Keratinocyte (primary cell): ENCODE data around the gene CEP120. TPM values are rescaled to one million over a fixed set of nuclear protein-coding genes. Genes with fewer than 3 reads are reported as not detected.

Experiments
- DNase-seq: peaks from one replicate; pipeline ENCODE4 v3.0.0-alpha.2; 2011; ENCODE audit warnings: low read depth, missing footprints, low spot score
- FAIRE-seq: peaks from 2 replicates; lab custom pipeline; 2011; peaks lifted over from hg19 to GRCh38; lab: Jason Lieb, UNC
- H2AFZ ChIP-seq: 2 replicates; pipeline ENCODE4 v1.6.0; 2012; ENCODE audit warnings: low read length, control low read depth, inconsistent platforms; ENCODE audit not compliant: control insufficient read depth
- H3K27ac ChIP-seq: 2 replicates; pipeline ENCODE4 v1.5.1; 2011; ENCODE audit warnings: low read length; ENCODE audit not compliant: control insufficient read depth, insufficient read depth
- H3K27me3 ChIP-seq: 3 replicates; pipeline ENCODE4 v1.6.0; 2011; ENCODE audit warnings: low read length; ENCODE audit not compliant: control insufficient read depth, insufficient read depth; ENCODE audit errors: extremely low read depth
- H3K36me3 ChIP-seq, 2 experiments: 2 replicates in 1 of 2; 3 replicates in 1 of 2; pipeline ENCODE4 v1.5.1; 2011; ENCODE audit warnings: low read length in 2 of 2, mild to moderate bottlenecking in 1 of 2; ENCODE audit not compliant: control insufficient read depth in 2 of 2, insufficient read depth in 2 of 2; ENCODE audit errors: extremely low read depth in 1 of 2
- H3K4me1 ChIP-seq: 3 replicates; pipeline ENCODE4 v1.5.1; 2011; ENCODE audit warnings: low read length; ENCODE audit not compliant: control insufficient read depth, insufficient read depth; ENCODE audit errors: extremely low read depth
- H3K4me2 ChIP-seq: 3 replicates; pipeline ENCODE4 v1.6.0; 2011; ENCODE audit warnings: low read depth, low read length; ENCODE audit not compliant: control insufficient read depth, insufficient read depth; ENCODE audit errors: extremely low read depth
- H3K4me3 ChIP-seq, 3 experiments: fragments of 200-600 bp in 1 of 3; sonication (generic) in 1 of 3; 2 replicates in 2 of 3; 3 replicates in 1 of 3; pipeline ENCODE4 v1.5.1; 2011 to 2016; ENCODE audit warnings: low read length in 3 of 3, mild to moderate bottlenecking in 3 of 3, control low read depth in 2 of 3, inconsistent platforms in 1 of 3, low read depth in 1 of 3, mixed read lengths in 1 of 3, mixed run types in 1 of 3, moderate library complexity in 1 of 3; ENCODE audit not compliant: control insufficient read depth in 2 of 3, insufficient read depth in 2 of 3; ENCODE audit errors: extremely low read depth in 1 of 3
- H3K79me2 ChIP-seq: 2 replicates; pipeline ENCODE4 v1.6.0; 2012; ENCODE audit warnings: low read length; ENCODE audit not compliant: control insufficient read depth, insufficient read depth
- H3K9ac ChIP-seq: 3 replicates; pipeline ENCODE4 v1.6.0; 2011; ENCODE audit warnings: low read length; ENCODE audit not compliant: control insufficient read depth, insufficient read depth; ENCODE audit errors: extremely low read depth
- H3K9me1 ChIP-seq: 3 replicates; pipeline ENCODE4 v1.6.0; 2011; ENCODE audit warnings: low read length; ENCODE audit not compliant: control insufficient read depth, insufficient read depth; ENCODE audit errors: extremely low read depth
- H3K9me3 ChIP-seq: 2 replicates; pipeline ENCODE4 v1.5.1; 2012; ENCODE audit warnings: low read depth, low read length; ENCODE audit not compliant: control insufficient read depth
- H4K20me1 ChIP-seq: 3 replicates; pipeline ENCODE4 v1.6.0; 2011; ENCODE audit warnings: low read length; ENCODE audit not compliant: control insufficient read depth, insufficient read depth; ENCODE audit errors: extremely low read depth
- EZH2 ChIP-seq: IDR thresholded peaks from one replicate; pipeline ENCODE4 v1.6.1; 2012; ENCODE audit warnings: inconsistent platforms, mild to moderate bottlenecking, low read length, moderate library complexity
- dilution Hi-C: fragments of 300-500 bp; cut with MboI; formaldehyde crosslinking; loops from one replicate; pipeline ENCODE4 v1.7.0; 2020; ENCODE audit warnings: low sequenced_read_pairs; ENCODE audit not compliant: extremely low pct_ligation_motif_present
- polyA plus RNA-seq, 5 experiments: library from polyadenylated mRNA; depleted of rRNA in 3 of 5; stranded (reverse) in 3 of 5; stranded (forward) in 1 of 5; unstranded in 1 of 5; fragments of >200 nt; gene quantifications; 1 replicate in 1 of 5; 2 replicates in 3 of 5; 3 replicates in 1 of 5; pipeline versions ENCODE4 v1.2.1 to v1.2.3, GENCODE V29; 2011 to 2012; ENCODE audit warnings: missing spikeins in 2 of 5, low read depth in 1 of 5, low replicate concordance in 1 of 5
- TF ChIP-seq, protein P1 (sequence below), 3 experiments: IDR thresholded peaks in 1 of 3; conservative IDR thresholded peaks in 1 of 3; optimal IDR thresholded peaks in 1 of 3; 2 replicates in 2 of 3; 3 replicates in 1 of 3; pipeline versions ENCODE3 to v1.5.1; 2011; ENCODE audit warnings: low read length in 3 of 3, mild to moderate bottlenecking in 3 of 3, moderate library complexity in 2 of 3, control low read depth in 1 of 3, inconsistent platforms in 1 of 3; ENCODE audit not compliant: insufficient read depth in 2 of 3; ENCODE audit errors: extremely low read depth in 1 of 3

CEP120 gene
- polyA plus RNA-seq, 1 donor (not counting 4 experiments of a cell fraction or from before 2014, with no cell fraction given): 11.7 TPM

DNA sequence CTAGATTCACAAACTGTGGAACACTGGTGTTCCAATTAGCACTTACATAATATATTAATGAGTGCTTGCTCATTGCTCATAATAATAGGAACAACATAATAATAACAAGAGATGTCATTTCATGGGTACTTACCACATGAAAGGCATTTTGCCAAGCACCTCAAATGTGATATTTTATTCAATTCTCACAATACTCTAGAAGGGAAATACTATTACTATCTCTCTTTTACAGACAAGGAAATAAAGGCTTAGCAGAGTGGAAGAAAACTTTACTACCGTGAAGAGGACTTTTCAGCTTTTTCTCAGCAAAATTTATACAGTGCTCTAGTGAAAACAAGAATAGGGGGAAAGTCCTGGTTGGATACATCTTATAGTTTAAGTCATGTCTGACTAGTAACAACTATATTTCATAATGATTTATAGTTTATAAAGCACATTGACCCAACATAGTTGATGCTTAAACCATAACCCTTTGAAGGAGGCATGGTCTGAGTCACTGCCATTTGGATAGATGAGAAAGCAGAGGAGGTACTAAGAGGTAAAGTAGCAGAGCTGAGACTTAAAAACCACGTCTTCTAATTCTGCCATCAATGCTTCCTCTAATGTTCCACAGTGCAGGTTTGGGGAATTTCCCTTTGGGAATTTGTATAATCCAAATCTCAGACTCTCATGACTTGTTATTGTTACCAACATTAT, 124.7 kb downstream of the CEP120 start:
- Histone ChIP-seq H3K9me1 (no peaks in the 10 kb centered on the region), H3K4me2 (no peak overlapping the region), H3K27ac (no peak overlapping the region), H3K9ac (no peak overlapping the region), H3K4me3 (no peak overlapping the region), H2AFZ (no peak overlapping the region), H3K4me1 (no peaks in the 10 kb centered on the region), H3K36me3 (no peaks in the 10 kb centered on the region), H3K27me3 (no peaks in the 10 kb centered on the region), H4K20me1 (no peaks in the 10 kb centered on the region), H3K9me3 (no peaks in the 10 kb centered on the region), H3K79me2 (no peaks in the 10 kb centered on the region)
- dilution Hi-C loops: no loop called here
- DNase-seq (no peak), FAIRE-seq (no peak)
- TF ChIP-seq, protein P1, sequence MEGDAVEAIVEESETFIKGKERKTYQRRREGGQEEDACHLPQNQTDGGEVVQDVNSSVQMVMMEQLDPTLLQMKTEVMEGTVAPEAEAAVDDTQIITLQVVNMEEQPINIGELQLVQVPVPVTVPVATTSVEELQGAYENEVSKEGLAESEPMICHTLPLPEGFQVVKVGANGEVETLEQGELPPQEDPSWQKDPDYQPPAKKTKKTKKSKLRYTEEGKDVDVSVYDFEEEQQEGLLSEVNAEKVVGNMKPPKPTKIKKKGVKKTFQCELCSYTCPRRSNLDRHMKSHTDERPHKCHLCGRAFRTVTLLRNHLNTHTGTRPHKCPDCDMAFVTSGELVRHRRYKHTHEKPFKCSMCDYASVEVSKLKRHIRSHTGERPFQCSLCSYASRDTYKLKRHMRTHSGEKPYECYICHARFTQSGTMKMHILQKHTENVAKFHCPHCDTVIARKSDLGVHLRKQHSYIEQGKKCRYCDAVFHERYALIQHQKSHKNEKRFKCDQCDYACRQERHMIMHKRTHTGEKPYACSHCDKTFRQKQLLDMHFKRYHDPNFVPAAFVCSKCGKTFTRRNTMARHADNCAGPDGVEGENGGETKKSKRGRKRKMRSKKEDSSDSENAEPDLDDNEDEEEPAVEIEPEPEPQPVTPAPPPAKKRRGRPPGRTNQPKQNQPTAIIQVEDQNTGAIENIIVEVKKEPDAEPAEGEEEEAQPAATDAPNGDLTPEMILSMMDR (optimal IDR thresholded peaks at IDR 0.05 in 1 of 3, IDR thresholded peaks at IDR 0.05 in 1 of 3, conservative IDR thresholded peaks at IDR 0.05 in 1 of 3; ENCODE audit: extremely low read depth in 1 of 3, insufficient read depth in 2 of 3, low read length in 3 of 3): no peak
- TF ChIP-seq EZH2: no peak

DNA sequence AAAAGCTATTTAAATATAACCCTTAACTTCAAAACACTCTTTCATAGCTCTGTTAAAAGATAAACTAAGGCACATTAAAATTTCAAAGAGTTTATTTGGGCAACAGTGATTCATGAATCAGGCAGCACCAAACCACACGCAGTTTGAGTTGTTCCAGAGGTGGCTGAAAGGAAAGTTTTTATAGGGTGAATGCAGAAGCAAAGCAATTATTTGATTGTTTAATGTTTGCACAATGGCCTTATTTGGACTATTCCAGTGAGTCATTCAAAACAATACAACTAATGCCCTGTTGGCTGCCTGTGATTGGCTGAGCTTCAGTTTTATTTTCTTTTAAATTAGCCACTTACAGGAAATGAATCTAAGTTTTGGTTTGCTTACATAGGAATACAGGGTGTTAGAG, 125.3 kb downstream of the CEP120 start:
- H3K9me3 ChIP-seq: no peaks in the 10 kb centered on the region
- no peaks in the 10 kb centered on the region for H3K36me3 ChIP-seq
- no peaks in the 10 kb centered on the region for H4K20me1 ChIP-seq
- H3K4me1 ChIP-seq: no peaks in the 10 kb centered on the region
- H3K4me2 ChIP-seq: no peak overlapping the region
- H3K79me2 ChIP-seq: no peaks in the 10 kb centered on the region
- H3K4me3 ChIP-seq: no peak overlapping the region
- no peak overlapping the region for H3K9ac ChIP-seq
- no peak overlapping the region for H2AFZ ChIP-seq
- H3K9me1 ChIP-seq: no peaks in the 10 kb centered on the region
- FAIRE-seq: no peak
- no peak for DNase-seq
- H3K27me3 ChIP-seq: no peaks in the 10 kb centered on the region
- TF ChIP-seq, protein P1 (optimal IDR thresholded peaks at IDR 0.05 in 1 of 3, IDR thresholded peaks at IDR 0.05 in 1 of 3, conservative IDR thresholded peaks at IDR 0.05 in 1 of 3; ENCODE audit: extremely low read depth in 1 of 3, insufficient read depth in 2 of 3, low read length in 3 of 3): no peak
- TF ChIP-seq EZH2: no peak
- H3K27ac ChIP-seq: no peak overlapping the region
- dilution Hi-C loops: no loop called here
